ENCODE results near the gene CCDC183.
"Not testable (repeated sequence)": the region's sequence is repeated elsewhere in the genome, so short reads cannot be mapped to it uniquely, and the experiment has no call there.

The CCDC183 gene

GRCh38 chr9:136796238-136796774 lies at the start of gene CCDC183:
Gene CCDC183 (plus strand): TSS chr9:136796338. CDS start chr9:136796398, 60 bp downstream.
- no peak for DNase-seq (ENCODE audit: low spot score)

DNA sequence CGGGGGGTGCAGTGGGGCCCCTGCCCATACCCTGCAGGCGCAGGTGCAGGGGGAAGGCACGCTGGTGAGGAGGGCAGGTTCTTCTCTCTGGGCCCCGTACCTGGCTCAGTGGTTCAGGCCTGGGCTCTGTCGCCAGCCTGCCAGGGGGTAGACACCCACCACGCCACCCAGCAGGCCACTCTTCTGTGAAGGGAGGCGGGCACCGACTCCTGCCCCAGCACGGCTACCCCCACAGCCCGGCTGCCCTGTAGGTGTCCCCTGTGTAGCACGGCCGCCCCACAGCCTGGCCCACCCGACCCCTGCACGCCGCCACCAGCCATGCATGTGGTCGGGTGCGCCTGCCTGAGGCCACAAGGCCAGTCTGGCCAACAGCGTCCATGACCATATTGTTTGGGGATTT lies 49.5 kb upstream of the CCDC183 start:
- DNase-seq (ENCODE audit: low spot score): no peak

DNA sequence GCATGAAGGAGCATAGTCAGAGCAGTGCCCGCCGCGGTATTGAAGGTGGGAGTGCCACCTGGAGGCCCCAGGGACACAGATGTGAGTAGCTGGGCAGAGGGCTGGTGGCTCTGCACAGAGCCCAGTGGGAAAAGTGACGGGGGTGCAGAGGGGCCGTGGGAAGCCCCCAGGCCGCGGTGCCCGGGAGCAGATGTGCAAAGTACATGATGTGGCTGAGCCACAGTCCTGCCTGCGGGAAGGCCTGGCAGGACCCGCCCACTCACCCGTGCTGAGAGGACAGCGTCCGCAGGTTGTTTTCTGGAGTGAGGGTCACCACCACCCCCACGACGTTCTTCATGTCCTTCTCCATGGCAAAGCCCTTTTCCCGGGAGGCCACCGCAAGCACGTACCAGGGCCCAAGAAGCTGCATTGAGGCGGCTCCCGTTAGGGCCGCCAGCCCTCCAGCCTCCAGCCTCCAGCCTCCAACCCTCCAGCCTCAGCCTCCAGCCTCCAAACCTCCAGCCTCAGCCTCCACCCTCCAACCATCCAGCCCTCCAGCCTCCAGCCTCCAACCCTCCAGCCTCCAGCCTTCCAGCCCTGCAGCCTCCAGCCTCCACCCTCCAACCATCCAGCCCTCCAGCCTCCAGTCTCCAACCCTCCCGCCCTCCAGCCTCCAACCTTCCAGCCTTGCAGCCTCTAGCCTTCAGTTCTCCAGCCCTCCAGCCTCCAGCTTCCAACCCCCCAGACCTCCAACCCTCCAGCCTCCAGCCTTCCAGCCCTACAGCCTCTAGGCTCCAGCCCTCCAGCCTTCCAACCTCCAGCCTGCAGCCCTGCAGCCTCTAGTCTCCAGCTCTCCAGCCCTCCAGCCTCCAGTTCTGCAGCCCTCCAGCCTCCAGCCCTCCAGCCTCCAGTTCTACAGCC lies 48.7 kb upstream of the CCDC183 start:
- DNase-seq (ENCODE audit: low spot score): no peak

DNA sequence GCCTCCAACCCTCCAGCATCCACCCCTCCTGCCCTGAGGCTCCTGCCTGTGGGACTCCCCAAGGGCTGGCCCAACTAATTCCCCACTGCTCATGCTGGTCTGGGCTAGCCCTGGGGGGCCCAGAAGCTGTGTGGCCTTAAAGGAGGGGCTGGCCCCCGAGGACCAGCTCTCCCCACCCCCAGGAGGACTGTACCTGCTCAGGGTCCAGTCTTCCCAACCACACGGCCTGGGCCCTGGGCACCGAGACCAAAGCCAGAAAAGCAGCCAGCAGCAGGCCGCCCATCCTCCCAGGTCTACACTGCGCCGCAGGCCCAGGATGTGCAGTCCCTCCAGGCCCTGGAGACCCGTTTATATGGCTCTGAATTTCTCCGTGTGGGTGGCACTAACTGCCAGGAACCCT lies 47.9 kb upstream of the CCDC183 start, which contains the start of gene LCN6:
Gene LCN6 (minus strand): TSS at position 325 of the 400 bp plus-strand sequence. CDS start 42 bp downstream, at position 283.
- no peak for DNase-seq (ENCODE audit: low spot score)

DNA sequence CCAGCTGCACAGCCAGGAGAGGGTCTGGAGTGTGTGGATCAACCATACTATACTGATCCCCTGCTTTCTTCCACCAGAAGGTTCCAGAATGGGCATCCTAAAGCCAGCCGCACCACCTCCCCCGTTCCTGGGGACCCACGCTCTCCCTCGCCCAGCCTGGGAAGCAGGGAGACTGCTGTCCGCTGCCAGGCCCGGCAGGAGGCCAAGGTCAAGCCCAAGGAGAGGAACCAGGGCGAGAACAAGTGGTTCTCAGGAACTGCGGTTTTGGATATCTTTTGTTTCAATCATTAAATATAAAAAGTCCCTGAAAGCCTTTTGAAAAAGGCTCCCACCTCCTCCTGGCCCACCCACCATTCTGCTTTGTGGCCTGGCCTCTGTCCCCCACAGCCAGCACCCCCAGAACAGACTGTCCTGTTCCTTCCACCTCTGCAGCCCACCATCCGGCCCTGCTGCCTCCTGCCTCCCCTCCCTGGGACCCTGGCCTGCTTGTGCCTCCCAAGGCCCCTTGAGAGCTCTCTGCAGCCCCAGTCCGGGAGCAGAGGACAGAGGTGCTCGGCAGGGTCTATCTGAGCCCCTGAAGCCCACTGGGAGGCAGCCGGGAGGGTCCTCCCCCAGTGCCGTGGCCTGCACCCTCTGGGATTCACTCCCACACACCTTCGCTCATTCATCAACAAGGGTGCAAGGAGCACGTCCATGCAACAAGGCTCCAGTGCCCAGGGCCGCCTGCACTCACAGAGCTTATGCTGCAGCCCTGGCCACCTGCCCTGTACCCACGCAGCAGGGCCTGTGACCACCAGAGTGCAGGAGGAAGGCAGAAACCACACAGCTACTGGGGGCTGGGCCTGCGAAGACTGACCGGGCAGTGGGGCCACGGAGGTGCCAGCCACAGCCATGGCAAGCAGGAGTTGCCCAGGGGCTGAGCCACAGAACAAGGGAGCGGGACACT lies 47.2 kb upstream of the CCDC183 start:
- no peak for DNase-seq (ENCODE audit: low spot score)

DNA sequence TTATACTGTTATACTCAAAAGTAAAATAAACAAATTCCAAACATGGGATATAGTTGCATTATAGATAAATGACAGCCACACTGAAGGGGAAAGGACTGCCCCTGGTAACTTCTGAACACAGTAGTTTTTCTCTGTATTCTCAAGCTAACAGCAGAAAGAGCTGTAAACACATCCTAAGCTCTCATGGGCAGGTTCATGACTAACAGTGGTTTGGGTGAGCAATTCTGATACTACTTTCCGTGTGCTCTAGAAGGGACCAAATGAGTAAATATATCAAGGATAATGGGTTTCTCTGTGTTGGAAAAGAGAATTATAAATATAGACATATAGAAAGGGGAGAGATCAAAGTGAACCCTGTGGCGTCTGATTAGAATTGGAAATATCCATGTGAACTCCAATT lies 45.6 kb upstream of the CCDC183 start:
- DNase-seq (ENCODE audit: low spot score): no peak

GRCh38 chr9:136751244-136751643 lies 44.9 kb upstream of the CCDC183 start:
- DNase-seq (ENCODE audit: low spot score): no peak

GRCh38 chr9:136751814-136752213 lies 44.3 kb upstream of the CCDC183 start:
- no peak for DNase-seq (ENCODE audit: low spot score)

- no peak for DNase-seq (ENCODE audit: low spot score)
These were observed 42.6 kb upstream of the CCDC183 start for GRCh38 chr9:136753371-136754058.

- no peak for DNase-seq (ENCODE audit: low spot score)
These were observed 42.0 kb upstream of the CCDC183 start for GRCh38 chr9:136754059-136754572.

- no peak for DNase-seq (ENCODE audit: low spot score)
These were observed 41.4 kb upstream of the CCDC183 start for GRCh38 chr9:136754626-136755301.

DNA sequence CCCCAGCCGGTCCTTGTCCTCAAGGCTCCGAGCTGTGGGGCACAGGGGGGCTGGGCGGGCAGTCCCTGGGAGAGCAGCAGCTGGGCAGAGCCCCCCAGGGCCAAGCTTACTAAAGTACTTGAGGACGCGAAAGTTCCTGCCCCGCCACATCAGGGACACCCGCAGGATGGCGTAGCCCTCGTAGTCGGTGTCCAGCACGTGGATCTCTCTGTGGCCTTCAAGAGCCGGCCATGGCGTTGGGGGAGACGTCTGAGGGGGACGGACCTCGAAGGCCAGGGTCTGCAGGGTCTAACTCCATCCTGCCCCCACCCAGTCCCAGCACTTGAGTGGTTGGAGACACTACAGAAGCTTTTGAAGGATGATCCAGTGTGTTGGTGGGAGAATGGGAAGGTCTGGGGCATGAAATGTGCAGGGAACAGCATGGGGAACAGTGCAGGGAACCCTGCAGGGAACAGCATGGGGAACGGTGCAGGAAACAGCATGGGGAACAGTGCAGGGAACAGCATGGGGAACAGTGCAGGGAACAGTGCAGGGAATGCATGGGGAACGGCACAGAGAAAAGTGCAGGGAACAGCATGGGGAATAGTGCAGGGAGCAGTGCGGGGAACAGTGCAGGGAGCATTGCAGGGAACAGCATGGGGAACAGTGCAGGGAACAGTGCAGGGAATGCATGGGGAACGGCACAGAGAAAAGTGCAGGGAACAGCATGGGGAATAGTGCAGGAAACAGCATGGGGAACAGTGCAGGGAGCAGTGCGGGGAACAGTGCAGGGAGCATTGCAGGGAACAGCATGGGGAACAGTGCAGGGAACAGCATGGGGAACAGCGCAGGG lies 40.6 kb upstream of the CCDC183 start:
- not testable (repeated sequence) for DNase-seq (ENCODE audit: low spot score)

DNA sequence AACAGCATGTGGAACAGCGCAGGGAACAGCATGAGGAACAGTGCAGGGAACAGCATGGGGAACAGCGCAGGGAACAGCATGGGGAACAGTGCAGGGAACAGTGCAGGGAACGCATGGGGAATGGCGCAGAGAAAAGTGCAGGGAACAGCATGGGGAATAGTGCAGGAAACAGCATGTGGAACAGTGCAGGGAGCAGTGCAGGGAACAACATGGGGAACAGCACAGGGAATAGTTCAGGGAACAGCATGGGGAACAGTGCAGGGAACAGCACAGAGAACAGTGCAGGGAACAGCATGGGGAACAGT lies 40.1 kb upstream of the CCDC183 start:
- DNase-seq (ENCODE audit: low spot score): no peak

- no peak for DNase-seq (ENCODE audit: low spot score)
These were observed 39.3 kb upstream of the CCDC183 start for GRCh38 chr9:136756836-136757235.

DNA sequence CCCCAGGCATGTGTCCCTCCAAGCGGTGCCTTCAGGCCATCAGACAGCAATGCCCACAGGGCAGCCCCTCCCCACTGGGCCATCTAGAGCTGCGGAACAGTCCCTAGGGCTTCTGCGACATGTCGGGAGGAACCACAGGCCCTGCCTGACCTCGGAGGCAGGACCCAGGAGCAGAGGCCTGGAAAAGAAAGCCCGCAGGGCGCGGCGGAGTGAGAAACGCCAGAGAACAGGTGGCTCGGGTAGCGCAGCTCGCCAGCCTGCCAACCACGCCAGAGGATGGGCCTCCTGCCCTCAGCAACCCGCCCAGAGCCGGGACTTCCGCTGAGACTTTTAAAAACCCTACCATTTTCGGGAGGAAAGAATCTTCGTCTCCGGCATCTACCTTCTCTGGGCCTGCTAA lies 38.8 kb upstream of the CCDC183 start:
- no peak for DNase-seq (ENCODE audit: low spot score)

DNA sequence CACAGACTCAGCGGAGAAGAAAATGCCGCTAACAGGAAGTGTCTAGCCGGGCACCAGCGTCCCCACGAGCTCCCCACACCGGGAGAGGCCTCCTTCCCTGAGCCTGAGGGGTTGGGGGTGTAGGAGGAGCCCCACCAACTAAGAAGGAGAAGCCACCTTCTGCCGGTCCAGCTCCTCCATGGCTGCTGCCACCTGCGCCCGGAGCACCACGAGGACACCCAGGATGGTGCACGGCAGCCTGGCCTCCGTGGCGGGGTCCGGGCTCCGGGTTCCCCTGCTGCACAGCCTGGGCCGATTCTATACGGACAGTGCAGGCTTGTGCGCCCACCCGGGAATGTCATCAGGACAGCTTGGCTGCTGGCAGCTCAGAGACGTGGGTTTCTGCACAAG lies 38.4 kb upstream of the CCDC183 start:
- DNase-seq (ENCODE audit: low spot score): no peak

DNA sequence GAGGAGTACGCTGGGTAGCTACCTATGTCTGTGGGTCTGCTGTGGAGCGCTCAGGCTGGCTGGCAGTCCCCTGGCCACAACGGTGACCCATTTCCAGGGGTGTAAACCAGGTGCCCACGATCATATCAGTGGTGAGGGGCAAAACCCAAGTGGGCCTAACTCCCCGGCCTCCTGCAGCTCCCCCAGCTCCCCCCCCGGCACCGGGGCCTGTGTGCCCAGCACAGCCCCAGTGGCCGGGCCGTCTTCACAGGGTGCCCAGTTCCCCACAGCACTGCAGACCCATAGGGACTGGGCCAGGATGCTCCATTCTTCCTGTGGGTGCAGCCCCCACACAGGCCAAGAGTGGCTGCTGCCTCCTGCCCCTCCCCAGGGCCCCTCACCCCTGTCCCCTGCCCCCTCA lies 37.1 kb upstream of the CCDC183 start:
- no peak for DNase-seq (ENCODE audit: low spot score)

GRCh38 chr9:136759436-136760325 lies 36.5 kb upstream of the CCDC183 start:
- no peak for DNase-seq (ENCODE audit: low spot score)

DNA sequence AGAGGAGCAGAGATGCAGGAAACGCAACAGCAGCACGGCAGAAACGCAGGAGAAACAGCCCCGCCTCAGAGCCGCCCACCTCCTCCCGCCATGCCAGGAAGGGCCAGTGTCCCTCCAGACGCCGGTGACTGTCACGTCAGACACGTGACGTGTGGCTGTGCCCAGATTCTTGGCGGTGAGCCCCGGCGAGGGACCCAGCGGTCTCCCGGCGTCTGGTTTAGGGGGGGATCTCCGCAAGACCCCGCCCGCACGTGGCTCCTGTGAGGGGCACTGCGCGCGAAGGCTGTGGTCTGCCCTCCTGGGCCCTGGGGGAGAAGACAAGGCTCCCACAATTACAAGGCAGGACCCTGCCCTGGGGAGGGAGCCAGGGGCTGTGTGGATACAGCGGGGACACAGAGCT lies 35.7 kb upstream of the CCDC183 start:
- DNase-seq (ENCODE audit: low spot score): no peak

Measured in CD4-positive, alpha-beta T cell treated with Interleukin-15 for 4 hours (primary cell).